DMS153 (cell line): ENCODE results near the gene TEKT1.
"Not testable (repeated sequence)": the region's sequence is repeated elsewhere in the genome, so short reads cannot be mapped to it uniquely, and the experiment has no call there.

Experiments used
- DNase-seq: peaks from one replicate; lab custom pipeline; 2025; lab: John Stamatoyannopoulos, UW

TEKT1 gene

GRCh38 chr17:6831661-6832263, at the start of gene TEKT1:
Gene TEKT1 (minus strand): TSS chr17:6831729. CDS start chr17:6830376, 1,353 bp downstream.
- peak; percentile 1 for DNase-seq

GRCh38 chr17:6879221-6879975, 47.9 kb upstream of the TEKT1 start:
- not testable (repeated sequence) for DNase-seq

GRCh38 chr17:6875276-6875675, 43.7 kb upstream of the TEKT1 start:
- not testable (repeated sequence) for DNase-seq

- DNase-seq: no peak
These were observed 41.4 kb upstream of the TEKT1 start for GRCh38 chr17:6872936-6873335.

GRCh38 chr17:6870841-6871240, 39.3 kb upstream of the TEKT1 start:
- no peak for DNase-seq

- no peak for DNase-seq
These were observed 37.1 kb upstream of the TEKT1 start for GRCh38 chr17:6868582-6868981.

- no peak for DNase-seq
These were observed 36.3 kb upstream of the TEKT1 start for GRCh38 chr17:6867849-6868248.

GRCh38 chr17:6862825-6863224, 31.3 kb upstream of the TEKT1 start:
- no peak for DNase-seq

GRCh38 chr17:6862122-6862521, 30.6 kb upstream of the TEKT1 start:
- no peak for DNase-seq

GRCh38 chr17:6857904-6858303, 26.4 kb upstream of the TEKT1 start:
- DNase-seq: no peak

- DNase-seq: no peak
These were observed 25.8 kb upstream of the TEKT1 start for GRCh38 chr17:6857336-6857735.

- DNase-seq: no peak
These were observed 24.5 kb upstream of the TEKT1 start for GRCh38 chr17:6856051-6856450.

GRCh38 chr17:6853764-6854442, 22.4 kb upstream of the TEKT1 start:
- DNase-seq: peak; percentile 67

GRCh38 chr17:6848545-6849179, 17.1 kb upstream of the TEKT1 start:
- peak; percentile 15 for DNase-seq

GRCh38 chr17:6846138-6846537, 14.6 kb upstream of the TEKT1 start:
- DNase-seq: not testable (repeated sequence)

- not testable (repeated sequence) for DNase-seq
These were observed 12.9 kb upstream of the TEKT1 start for GRCh38 chr17:6844406-6844805.

- peak; percentile 2 for DNase-seq
These were observed 11.8 kb upstream of the TEKT1 start for GRCh38 chr17:6843241-6843880.

- not testable (repeated sequence) for DNase-seq
These were observed 10.2 kb upstream of the TEKT1 start for GRCh38 chr17:6841769-6842168.

- DNase-seq: no peak
These were observed 1.0 kb downstream of the TEKT1 start for GRCh38 chr17:6830383-6830986.

GRCh38 chr17:6823011-6823442, 8.5 kb downstream of the TEKT1 start:
- DNase-seq: no peak

GRCh38 chr17:6818938-6819337, 12.6 kb downstream of the TEKT1 start:
- DNase-seq: no peak

- not testable (repeated sequence) for DNase-seq
These were observed 15.2 kb downstream of the TEKT1 start for GRCh38 chr17:6816368-6816767.
